SW480 (cell line): Measurements from ENCODE around the gene KRTAP20-4.

Experiments
- DNase-seq: peaks from one replicate; pipeline ENCODE4 v3.0.0-alpha.2; 2016; ENCODE audit warnings: low spot score

Gene KRTAP20-4

DNA sequence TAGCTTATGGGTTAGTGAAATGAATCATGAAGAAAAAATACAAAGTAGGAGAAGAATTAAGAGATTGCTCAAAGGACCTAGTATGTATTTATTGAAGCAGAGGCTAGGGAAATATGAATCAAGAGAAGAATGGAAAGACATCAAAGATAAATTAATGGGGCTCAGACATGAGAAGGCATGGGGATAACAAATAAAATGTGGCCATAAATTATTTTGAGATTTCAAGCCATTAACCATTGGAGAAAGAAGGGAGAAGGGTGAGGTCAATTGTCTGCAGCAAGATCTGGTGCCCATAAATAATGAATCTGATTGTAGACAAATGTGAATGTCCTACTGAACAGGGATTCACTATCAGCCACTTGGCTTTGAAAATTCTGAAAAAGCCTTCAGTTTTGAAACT lies 32.5 kb downstream of the KRTAP20-4 start:
- no peak for DNase-seq

DNA sequence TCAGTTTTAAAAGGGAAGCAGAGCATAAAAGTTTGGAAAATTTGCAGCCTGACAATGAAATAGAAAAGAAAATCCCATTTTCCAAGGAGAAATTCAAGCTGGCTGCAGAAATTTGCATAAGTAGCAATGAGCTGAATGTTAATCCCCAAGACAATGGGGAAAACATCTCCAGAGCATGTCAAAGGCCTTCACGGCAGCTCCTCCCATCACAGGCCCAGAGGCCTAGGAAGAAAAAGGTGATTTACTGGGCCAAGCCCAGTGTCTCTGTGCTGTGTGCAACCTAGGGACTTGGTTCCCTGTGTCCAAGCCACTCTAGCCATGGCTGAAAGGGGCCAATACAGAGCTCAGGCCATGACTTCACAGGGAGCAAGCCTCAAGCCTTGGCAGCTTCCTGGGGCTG lies 48.3 kb downstream of the KRTAP20-4 start:
- no peak for DNase-seq
